GM23338 (cell line): ENCODE results near the gene LOXL3. TPM values are rescaled to one million over a fixed set of nuclear protein-coding genes. Genes with fewer than 3 reads are reported as not detected.
A peak's percentile ranks its signal among the peaks of the same experiment; 100 is the strongest.

Experiments used
- ATAC-seq: fragments of 200-7000 bp; cut with Tn5 transposase; 3 replicates; pipeline ENCODE4 v1.9.1; 2020
- DNase-seq: peaks from one replicate; pipeline ENCODE4 v3.0.0-alpha.2; 2015; ENCODE audit warnings: low spot score
- H2AFZ ChIP-seq: fragments of 200-600 bp; sonication (generic); 2 replicates; pipeline ENCODE4 v1.8.0; 2016; ENCODE audit warnings: antibody characterized with exemption, mild to moderate bottlenecking, moderate library complexity
- H3F3A ChIP-seq: fragments of 200-600 bp; sonication (generic); replicated peaks from 2 replicates; pipeline ENCODE4 v1.8.0; 2017; ENCODE audit warnings: antibody characterized with exemption, mixed run types, low read depth
- H3K27ac ChIP-seq: fragments of 200-600 bp; sonication (generic); 2 replicates; pipeline ENCODE4 v1.6.1; 2016; ENCODE audit warnings: low read depth
- H3K27me3 ChIP-seq: fragments of 200-600 bp; sonication (generic); 2 replicates; pipeline ENCODE4 v1.8.0; 2016; ENCODE audit warnings: mild to moderate bottlenecking, mixed run types, moderate library complexity; ENCODE audit not compliant: insufficient read depth
- H3K36me3 ChIP-seq: fragments of 200-600 bp; sonication (generic); 2 replicates; pipeline ENCODE4 v1.8.0; 2016; ENCODE audit warnings: mild to moderate bottlenecking; ENCODE audit not compliant: insufficient read depth
- H3K4me1 ChIP-seq: fragments of 200-600 bp; sonication (generic); 2 replicates; pipeline ENCODE4 v1.8.0; 2016; ENCODE audit warnings: mild to moderate bottlenecking, moderate library complexity; ENCODE audit not compliant: insufficient read depth
- H3K4me2 ChIP-seq: fragments of 200-600 bp; sonication (generic); 2 replicates; pipeline ENCODE4 v1.7.1; 2017; ENCODE audit warnings: mixed run types
- H3K4me3 ChIP-seq: fragments of 200-600 bp; sonication (generic); 2 replicates; pipeline ENCODE4 v1.6.1; 2016; ENCODE audit warnings: mixed run types
- H3K79me2 ChIP-seq: fragments of 200-600 bp; sonication (generic); replicated peaks from 2 replicates; pipeline ENCODE4 v1.8.0; 2017; ENCODE audit warnings: mild to moderate bottlenecking; ENCODE audit not compliant: insufficient read depth
- H3K9me2 ChIP-seq: fragments of 200-600 bp; sonication (generic); 2 replicates; pipeline ENCODE4 v1.8.0; 2017; ENCODE audit not compliant: insufficient read depth
- H4K20me1 ChIP-seq: fragments of 200-600 bp; sonication (generic); replicated peaks from 2 replicates; pipeline ENCODE4 v1.8.0; 2017; ENCODE audit warnings: mild to moderate bottlenecking; ENCODE audit not compliant: insufficient read depth
- H3K27ac Mint-ChIP-seq: 2 replicates; pipeline ENCODE4 v1.8.0; 2020; ENCODE audit warnings: inconsistent platforms, mild to moderate bottlenecking, moderate library complexity, mixed read lengths
- H3K27me3 Mint-ChIP-seq: 3 replicates; pipeline ENCODE4 v1.8.0; 2022; ENCODE audit warnings: low read depth, mild to moderate bottlenecking, moderate library complexity, mixed read lengths, inconsistent platforms; ENCODE audit not compliant: insufficient read depth, poor library complexity
- H3K36me3 Mint-ChIP-seq: 3 replicates; pipeline ENCODE4 v1.8.0; 2021; ENCODE audit warnings: low read depth, mild to moderate bottlenecking, inconsistent platforms, moderate library complexity, mixed read lengths
- H3K4me1 Mint-ChIP-seq: 3 replicates; pipeline ENCODE4 v1.8.0; 2020; ENCODE audit warnings: mild to moderate bottlenecking, inconsistent platforms, mixed read lengths
- H3K4me3 Mint-ChIP-seq: 3 replicates; pipeline ENCODE4 v1.8.0; 2021; ENCODE audit warnings: moderate library complexity, mild to moderate bottlenecking, inconsistent platforms, mixed read lengths
- H3K9me3 Mint-ChIP-seq: 3 replicates; pipeline ENCODE4 v1.8.0; 2020; ENCODE audit warnings: moderate library complexity, mild to moderate bottlenecking, inconsistent platforms, mixed read lengths
- CREB1 ChIP-seq: fragments of 250-450 bp; sonication (Bioruptor Pico); IDR thresholded peaks from 2 replicates; pipeline ENCODE4 v1.5.0; 2020; ENCODE audit warnings: low read depth, mild to moderate bottlenecking, moderate library complexity
- EZH2 ChIP-seq: fragments of 200-600 bp; sonication (generic); IDR thresholded peaks from one replicate; pipeline ENCODE4 v1.8.0; 2017; ENCODE audit warnings: antibody characterized with exemption, mild to moderate bottlenecking, low read depth; ENCODE audit not compliant: unreplicated experiment
- EZH2phosphoT487 ChIP-seq: fragments of 200-600 bp; sonication (generic); IDR thresholded peaks from one replicate; pipeline ENCODE4 v1.8.1; 2018; ENCODE audit warnings: antibody characterized with exemption; ENCODE audit not compliant: unreplicated experiment
- JUNB ChIP-seq: IDR thresholded peaks from one replicate; pipeline ENCODE4 v1.6.1; 2016; ENCODE audit warnings: antibody characterized with exemption; ENCODE audit not compliant: unreplicated experiment
- NANOG ChIP-seq: IDR thresholded peaks from 2 replicates; pipeline ENCODE4 v1.6.1; 2016; ENCODE audit warnings: antibody characterized with exemption, borderline replicate concordance
- POLR2AphosphoS5 ChIP-seq: IDR thresholded peaks from 2 replicates; pipeline ENCODE4 v1.6.1; 2016; ENCODE audit warnings: antibody characterized with exemption, low read depth
- STAT1 ChIP-seq: IDR thresholded peaks from one replicate; pipeline ENCODE4 v1.6.1; 2016; ENCODE audit warnings: antibody characterized with exemption; ENCODE audit not compliant: unreplicated experiment
- ZNF114 ChIP-seq: fragments of 250-450 bp; sonication (Bioruptor Pico); IDR thresholded peaks from 2 replicates; pipeline ENCODE4 v1.5.0; 2020; ENCODE audit warnings: mild to moderate bottlenecking, moderate library complexity
- ZNF331 ChIP-seq: fragments of 250-450 bp; sonication (Bioruptor Pico); IDR thresholded peaks from 2 replicates; pipeline ENCODE4 v1.5.0; 2020; ENCODE audit warnings: low read depth, mild to moderate bottlenecking, moderate library complexity
- polyA plus RNA-seq: library from polyadenylated mRNA; unstranded; fragments of >200 nt; fragmentation: Nextera tagmentation; extraction: Ambion mirVana; gene quantifications from 2 replicates; pipeline ENCODE4 v1.2.1, GENCODE V29; 2016
- total RNA-seq: library from RNA; depleted of rRNA; stranded (reverse); fragments of >200 nt; shearing (Covaris generic); gene quantifications from 2 replicates; pipeline ENCODE4 v1.2.3, GENCODE V29; 2014
- TF ChIP-seq, protein P1 (sequence below), 2 experiments: fragments of 200-600 bp in 1 of 2; sonication (generic) in 1 of 2; conservative IDR thresholded peaks; 2 replicates each; pipeline versions ENCODE4 v1.5.1 to v1.6.1; 2016 to 2017; ENCODE audit warnings: antibody characterized with exemption in 2 of 2, low read depth in 2 of 2, mild to moderate bottlenecking in 2 of 2, moderate library complexity in 1 of 2
- TF ChIP-seq, protein P2 (sequence below): IDR thresholded peaks from 2 replicates; pipeline ENCODE4 v1.6.1; 2016; ENCODE audit warnings: antibody characterized with exemption
- TF ChIP-seq, protein P3 (sequence below): fragments of 250-450 bp; sonication (Bioruptor Pico); IDR thresholded peaks from 2 replicates; pipeline ENCODE4 v1.5.0; 2020; ENCODE audit warnings: mild to moderate bottlenecking, moderate library complexity
- TF ChIP-seq, protein P4 (sequence below): IDR thresholded peaks from one replicate; pipeline ENCODE4 v1.6.1; 2018; ENCODE audit warnings: antibody characterized with exemption; ENCODE audit not compliant: unreplicated experiment

The LOXL3 gene
- total and polyA plus RNA-seq, 2 experiments from 2014 or later, result 4.7 to 14.9 TPM

DNA sequence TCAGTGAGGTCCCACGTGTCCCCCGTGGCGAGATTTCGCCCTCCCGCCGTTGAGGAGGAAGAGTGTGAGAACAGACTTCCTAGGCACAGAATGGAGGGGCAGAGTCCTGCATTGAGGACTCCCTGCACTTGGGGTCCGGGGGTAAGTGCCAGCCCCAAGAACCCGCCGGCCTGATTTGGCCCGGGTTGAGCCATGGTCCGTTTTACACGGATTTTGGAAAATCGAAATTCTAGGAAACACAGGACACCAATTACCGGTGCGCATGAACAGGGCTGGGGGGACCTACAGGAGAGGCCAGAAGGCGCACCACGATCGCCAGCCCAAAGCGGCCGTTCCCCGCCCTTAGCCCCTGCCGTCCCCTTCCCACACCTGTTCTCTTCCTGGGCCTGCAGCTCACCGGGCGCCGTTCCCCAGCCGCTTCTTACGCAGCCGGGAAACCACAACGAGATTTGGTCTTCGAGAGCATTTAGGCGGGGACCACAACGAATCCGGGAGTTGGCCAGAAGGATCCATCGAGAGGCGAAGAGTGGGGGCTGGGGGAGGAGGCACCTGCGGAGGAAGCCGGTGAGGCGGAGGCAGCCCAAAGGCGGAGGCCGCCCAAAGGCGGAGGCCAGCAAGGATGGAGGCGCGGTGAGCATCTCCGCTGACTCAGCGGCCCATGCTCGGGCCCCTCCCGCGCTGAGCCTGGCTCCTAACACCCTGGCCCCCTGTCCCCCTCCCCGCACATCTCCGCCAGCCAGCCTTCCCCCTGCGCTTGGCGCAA, 40.0 kb downstream of the LOXL3 start:
- H2AFZ ChIP-seq, result peak overlapping the region; percentile 94
- H3K36me3 ChIP-seq, result no peaks in the 10 kb centered on the region
- H3K27ac ChIP-seq, result no peak overlapping the region
- no peaks in the 10 kb centered on the region; the same call in 1 of the 2 replicates for H4K20me1 ChIP-seq
- H3K4me1 ChIP-seq, result peaks cover 17% of the 10 kb centered on the region; the same call in 1 of the 2 replicates
- TF ChIP-seq NANOG (no peak), CREB1 (no peak), JUNB (no peak), EZH2 (peak; percentile 92), ZNF331 (CRISPR knock-in tag) (no peak), ZNF114 (CRISPR knock-in tag) (no peak), STAT1 (no peak), POLR2AphosphoS5 (no peak), EZH2phosphoT487 (peak; percentile 92)
- TF ChIP-seq, protein P1, sequence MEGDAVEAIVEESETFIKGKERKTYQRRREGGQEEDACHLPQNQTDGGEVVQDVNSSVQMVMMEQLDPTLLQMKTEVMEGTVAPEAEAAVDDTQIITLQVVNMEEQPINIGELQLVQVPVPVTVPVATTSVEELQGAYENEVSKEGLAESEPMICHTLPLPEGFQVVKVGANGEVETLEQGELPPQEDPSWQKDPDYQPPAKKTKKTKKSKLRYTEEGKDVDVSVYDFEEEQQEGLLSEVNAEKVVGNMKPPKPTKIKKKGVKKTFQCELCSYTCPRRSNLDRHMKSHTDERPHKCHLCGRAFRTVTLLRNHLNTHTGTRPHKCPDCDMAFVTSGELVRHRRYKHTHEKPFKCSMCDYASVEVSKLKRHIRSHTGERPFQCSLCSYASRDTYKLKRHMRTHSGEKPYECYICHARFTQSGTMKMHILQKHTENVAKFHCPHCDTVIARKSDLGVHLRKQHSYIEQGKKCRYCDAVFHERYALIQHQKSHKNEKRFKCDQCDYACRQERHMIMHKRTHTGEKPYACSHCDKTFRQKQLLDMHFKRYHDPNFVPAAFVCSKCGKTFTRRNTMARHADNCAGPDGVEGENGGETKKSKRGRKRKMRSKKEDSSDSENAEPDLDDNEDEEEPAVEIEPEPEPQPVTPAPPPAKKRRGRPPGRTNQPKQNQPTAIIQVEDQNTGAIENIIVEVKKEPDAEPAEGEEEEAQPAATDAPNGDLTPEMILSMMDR (conservative IDR thresholded peaks at IDR 0.05; ENCODE audit: low read depth in 2 of 2), result no peak
- TF ChIP-seq, protein P2, sequence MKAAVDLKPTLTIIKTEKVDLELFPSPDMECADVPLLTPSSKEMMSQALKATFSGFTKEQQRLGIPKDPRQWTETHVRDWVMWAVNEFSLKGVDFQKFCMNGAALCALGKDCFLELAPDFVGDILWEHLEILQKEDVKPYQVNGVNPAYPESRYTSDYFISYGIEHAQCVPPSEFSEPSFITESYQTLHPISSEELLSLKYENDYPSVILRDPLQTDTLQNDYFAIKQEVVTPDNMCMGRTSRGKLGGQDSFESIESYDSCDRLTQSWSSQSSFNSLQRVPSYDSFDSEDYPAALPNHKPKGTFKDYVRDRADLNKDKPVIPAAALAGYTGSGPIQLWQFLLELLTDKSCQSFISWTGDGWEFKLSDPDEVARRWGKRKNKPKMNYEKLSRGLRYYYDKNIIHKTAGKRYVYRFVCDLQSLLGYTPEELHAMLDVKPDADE, result no peak
- TF ChIP-seq, protein P3, sequence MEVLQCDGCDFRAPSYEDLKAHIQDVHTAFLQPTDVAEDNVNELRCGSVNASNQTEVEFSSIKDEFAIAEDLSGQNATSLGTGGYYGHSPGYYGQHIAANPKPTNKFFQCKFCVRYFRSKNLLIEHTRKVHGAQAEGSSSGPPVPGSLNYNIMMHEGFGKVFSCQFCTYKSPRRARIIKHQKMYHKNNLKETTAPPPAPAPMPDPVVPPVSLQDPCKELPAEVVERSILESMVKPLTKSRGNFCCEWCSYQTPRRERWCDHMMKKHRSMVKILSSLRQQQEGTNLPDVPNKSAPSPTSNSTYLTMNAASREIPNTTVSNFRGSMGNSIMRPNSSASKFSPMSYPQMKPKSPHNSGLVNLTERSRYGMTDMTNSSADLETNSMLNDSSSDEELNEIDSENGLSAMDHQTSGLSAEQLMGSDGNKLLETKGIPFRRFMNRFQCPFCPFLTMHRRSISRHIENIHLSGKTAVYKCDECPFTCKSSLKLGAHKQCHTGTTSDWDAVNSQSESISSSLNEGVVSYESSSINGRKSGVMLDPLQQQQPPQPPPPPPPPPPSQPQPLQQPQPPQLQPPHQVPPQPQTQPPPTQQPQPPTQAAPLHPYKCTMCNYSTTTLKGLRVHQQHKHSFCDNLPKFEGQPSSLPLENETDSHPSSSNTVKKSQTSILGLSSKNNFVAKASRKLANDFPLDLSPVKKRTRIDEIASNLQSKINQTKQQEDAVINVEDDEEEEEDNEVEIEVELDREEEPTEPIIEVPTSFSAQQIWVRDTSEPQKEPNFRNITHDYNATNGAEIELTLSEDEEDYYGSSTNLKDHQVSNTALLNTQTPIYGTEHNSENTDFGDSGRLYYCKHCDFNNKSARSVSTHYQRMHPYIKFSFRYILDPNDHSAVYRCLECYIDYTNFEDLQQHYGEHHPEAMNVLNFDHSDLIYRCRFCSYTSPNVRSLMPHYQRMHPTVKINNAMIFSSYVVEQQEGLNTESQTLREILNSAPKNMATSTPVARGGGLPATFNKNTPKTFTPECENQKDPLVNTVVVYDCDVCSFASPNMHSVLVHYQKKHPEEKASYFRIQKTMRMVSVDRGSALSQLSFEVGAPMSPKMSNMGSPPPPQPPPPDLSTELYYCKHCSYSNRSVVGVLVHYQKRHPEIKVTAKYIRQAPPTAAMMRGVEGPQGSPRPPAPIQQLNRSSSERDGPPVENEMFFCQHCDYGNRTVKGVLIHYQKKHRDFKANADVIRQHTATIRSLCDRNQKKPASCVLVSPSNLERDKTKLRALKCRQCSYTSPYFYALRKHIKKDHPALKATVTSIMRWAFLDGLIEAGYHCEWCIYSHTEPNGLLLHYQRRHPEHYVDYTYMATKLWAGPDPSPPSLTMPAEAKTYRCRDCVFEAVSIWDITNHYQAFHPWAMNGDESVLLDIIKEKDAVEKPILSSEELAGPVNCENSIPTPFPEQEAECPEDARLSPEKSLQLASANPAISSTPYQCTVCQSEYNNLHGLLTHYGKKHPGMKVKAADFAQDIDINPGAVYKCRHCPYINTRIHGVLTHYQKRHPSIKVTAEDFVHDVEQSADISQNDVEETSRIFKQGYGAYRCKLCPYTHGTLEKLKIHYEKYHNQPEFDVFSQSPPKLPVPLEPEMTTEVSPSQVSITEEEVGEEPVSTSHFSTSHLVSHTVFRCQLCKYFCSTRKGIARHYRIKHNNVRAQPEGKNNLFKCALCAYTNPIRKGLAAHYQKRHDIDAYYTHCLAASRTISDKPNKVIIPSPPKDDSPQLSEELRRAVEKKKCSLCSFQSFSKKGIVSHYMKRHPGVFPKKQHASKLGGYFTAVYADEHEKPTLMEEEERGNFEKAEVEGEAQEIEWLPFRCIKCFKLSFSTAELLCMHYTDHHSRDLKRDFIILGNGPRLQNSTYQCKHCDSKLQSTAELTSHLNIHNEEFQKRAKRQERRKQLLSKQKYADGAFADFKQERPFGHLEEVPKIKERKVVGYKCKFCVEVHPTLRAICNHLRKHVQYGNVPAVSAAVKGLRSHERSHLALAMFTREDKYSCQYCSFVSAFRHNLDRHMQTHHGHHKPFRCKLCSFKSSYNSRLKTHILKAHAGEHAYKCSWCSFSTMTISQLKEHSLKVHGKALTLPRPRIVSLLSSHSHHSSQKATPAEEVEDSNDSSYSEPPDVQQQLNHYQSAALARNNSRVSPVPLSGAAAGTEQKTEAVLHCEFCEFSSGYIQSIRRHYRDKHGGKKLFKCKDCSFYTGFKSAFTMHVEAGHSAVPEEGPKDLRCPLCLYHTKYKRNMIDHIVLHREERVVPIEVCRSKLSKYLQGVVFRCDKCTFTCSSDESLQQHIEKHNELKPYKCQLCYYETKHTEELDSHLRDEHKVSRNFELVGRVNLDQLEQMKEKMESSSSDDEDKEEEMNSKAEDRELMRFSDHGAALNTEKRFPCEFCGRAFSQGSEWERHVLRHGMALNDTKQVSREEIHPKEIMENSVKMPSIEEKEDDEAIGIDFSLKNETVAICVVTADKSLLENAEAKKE (CRISPR knock-in tag), result no peak
- TF ChIP-seq, protein P4, sequence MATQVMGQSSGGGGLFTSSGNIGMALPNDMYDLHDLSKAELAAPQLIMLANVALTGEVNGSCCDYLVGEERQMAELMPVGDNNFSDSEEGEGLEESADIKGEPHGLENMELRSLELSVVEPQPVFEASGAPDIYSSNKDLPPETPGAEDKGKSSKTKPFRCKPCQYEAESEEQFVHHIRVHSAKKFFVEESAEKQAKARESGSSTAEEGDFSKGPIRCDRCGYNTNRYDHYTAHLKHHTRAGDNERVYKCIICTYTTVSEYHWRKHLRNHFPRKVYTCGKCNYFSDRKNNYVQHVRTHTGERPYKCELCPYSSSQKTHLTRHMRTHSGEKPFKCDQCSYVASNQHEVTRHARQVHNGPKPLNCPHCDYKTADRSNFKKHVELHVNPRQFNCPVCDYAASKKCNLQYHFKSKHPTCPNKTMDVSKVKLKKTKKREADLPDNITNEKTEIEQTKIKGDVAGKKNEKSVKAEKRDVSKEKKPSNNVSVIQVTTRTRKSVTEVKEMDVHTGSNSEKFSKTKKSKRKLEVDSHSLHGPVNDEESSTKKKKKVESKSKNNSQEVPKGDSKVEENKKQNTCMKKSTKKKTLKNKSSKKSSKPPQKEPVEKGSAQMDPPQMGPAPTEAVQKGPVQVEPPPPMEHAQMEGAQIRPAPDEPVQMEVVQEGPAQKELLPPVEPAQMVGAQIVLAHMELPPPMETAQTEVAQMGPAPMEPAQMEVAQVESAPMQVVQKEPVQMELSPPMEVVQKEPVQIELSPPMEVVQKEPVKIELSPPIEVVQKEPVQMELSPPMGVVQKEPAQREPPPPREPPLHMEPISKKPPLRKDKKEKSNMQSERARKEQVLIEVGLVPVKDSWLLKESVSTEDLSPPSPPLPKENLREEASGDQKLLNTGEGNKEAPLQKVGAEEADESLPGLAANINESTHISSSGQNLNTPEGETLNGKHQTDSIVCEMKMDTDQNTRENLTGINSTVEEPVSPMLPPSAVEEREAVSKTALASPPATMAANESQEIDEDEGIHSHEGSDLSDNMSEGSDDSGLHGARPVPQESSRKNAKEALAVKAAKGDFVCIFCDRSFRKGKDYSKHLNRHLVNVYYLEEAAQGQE, result no peak
- peaks cover 94% of the 10 kb centered on the region for H3K27me3 Mint-ChIP-seq
- H3K4me2 ChIP-seq, result peak overlapping the region; percentile 80
- H3K4me3 Mint-ChIP-seq, result peak overlapping the region; percentile 64
- H3K9me2 ChIP-seq, result peaks cover 7% of the 10 kb centered on the region
- peaks cover 100% of the 10 kb centered on the region for H3K27me3 ChIP-seq
- no peaks in the 10 kb centered on the region for H3K79me2 ChIP-seq
- peaks cover 24% of the 10 kb centered on the region for H3K9me3 Mint-ChIP-seq
- no peak overlapping the region for H3K27ac Mint-ChIP-seq
- peaks cover 12% of the 10 kb centered on the region for H3K4me1 Mint-ChIP-seq
- H3K36me3 Mint-ChIP-seq, result peaks cover 8% of the 10 kb centered on the region
- ATAC-seq (peak; percentile 13), DNase-seq (peak; percentile 65)
- H3F3A ChIP-seq, result peaks cover 5% of the 10 kb centered on the region; the same call in 1 of the 2 replicates
- H3K4me3 ChIP-seq, result peak overlapping the region; percentile 57
